Loucy (cell line): ENCODE measurements around the gene NSUN3.

Experiments
- H2AFZ ChIP-seq: fragments of 200-600 bp; sonication (generic); 2 replicates; pipeline ENCODE4 v1.6.0; 2016; ENCODE audit warnings: antibody characterized with exemption, mild to moderate bottlenecking, low read length, moderate library complexity
- H3F3A ChIP-seq: fragments of 200-600 bp; 2 replicates; pipeline ENCODE4 v1.6.0; 2016; ENCODE audit warnings: antibody characterized with exemption, low read depth, mild to moderate bottlenecking
- H3K27me3 ChIP-seq: fragments of 200-600 bp; sonication (generic); 2 replicates; pipeline ENCODE4 v1.6.1; 2014; ENCODE audit warnings: low read length, mild to moderate bottlenecking; ENCODE audit not compliant: insufficient read depth, poor library complexity, severe bottlenecking
- H3K36me3 ChIP-seq: fragments of 200-600 bp; sonication (generic); 2 replicates; pipeline ENCODE4 v1.6.1; 2016; ENCODE audit warnings: low read length; ENCODE audit not compliant: insufficient read depth
- H3K4me1 ChIP-seq: fragments of 200-600 bp; sonication (generic); 2 replicates; pipeline ENCODE4 v1.5.1; 2014; ENCODE audit warnings: low read length, mild to moderate bottlenecking; ENCODE audit not compliant: insufficient read depth, poor library complexity, severe bottlenecking
- H3K4me2 ChIP-seq: fragments of 200-600 bp; sonication (generic); 2 replicates; pipeline ENCODE4 v1.6.0; 2014; ENCODE audit warnings: antibody characterized with exemption, low read length, low read depth, mild to moderate bottlenecking; ENCODE audit not compliant: poor library complexity, severe bottlenecking
- H3K4me3 ChIP-seq: fragments of 200-600 bp; sonication (generic); 2 replicates; pipeline ENCODE4 v1.5.1; 2014; ENCODE audit warnings: low read length, mild to moderate bottlenecking, mixed read lengths; ENCODE audit not compliant: poor library complexity, severe bottlenecking
- H3K79me2 ChIP-seq: fragments of 200-600 bp; sonication (generic); 2 replicates; pipeline ENCODE4 v1.6.1; 2014; ENCODE audit warnings: low read length; ENCODE audit not compliant: insufficient read depth
- H3K9ac ChIP-seq: fragments of 200-600 bp; sonication (generic); 2 replicates; pipeline ENCODE4 v1.6.0; 2014; ENCODE audit warnings: mild to moderate bottlenecking, low read depth, low read length, moderate library complexity; ENCODE audit not compliant: poor library complexity, severe bottlenecking
- H3K9me2 ChIP-seq: fragments of 200-600 bp; sonication (generic); replicated peaks from 2 replicates; pipeline ENCODE4 v1.6.1; 2016; ENCODE audit warnings: low read depth, low read length, mixed read lengths
- H3K9me3 ChIP-seq: fragments of 200-600 bp; sonication (generic); 2 replicates; pipeline ENCODE4 v1.6.1; 2014; ENCODE audit warnings: mild to moderate bottlenecking, antibody characterized with exemption, low read length, low read depth; ENCODE audit not compliant: insufficient read depth
- H4K20me1 ChIP-seq: fragments of 200-600 bp; sonication (generic); 2 replicates; pipeline ENCODE4 v1.6.0; 2014; ENCODE audit warnings: antibody characterized with exemption, low read length, mild to moderate bottlenecking; ENCODE audit not compliant: insufficient read depth, poor library complexity, severe bottlenecking
- EZH2phosphoT487 ChIP-seq: fragments of 200-600 bp; IDR thresholded peaks from 2 replicates; pipeline ENCODE4 v1.6.1; 2018; ENCODE audit warnings: antibody characterized with exemption, mild to moderate bottlenecking, moderate library complexity, borderline replicate concordance
- TF ChIP-seq, protein P1 (sequence below): fragments of 200-600 bp; sonication (generic); conservative IDR thresholded peaks from 2 replicates; pipeline ENCODE4 v1.5.1; 2014; ENCODE audit warnings: mild to moderate bottlenecking, antibody characterized with exemption, low read length

NSUN3 gene

DNA sequence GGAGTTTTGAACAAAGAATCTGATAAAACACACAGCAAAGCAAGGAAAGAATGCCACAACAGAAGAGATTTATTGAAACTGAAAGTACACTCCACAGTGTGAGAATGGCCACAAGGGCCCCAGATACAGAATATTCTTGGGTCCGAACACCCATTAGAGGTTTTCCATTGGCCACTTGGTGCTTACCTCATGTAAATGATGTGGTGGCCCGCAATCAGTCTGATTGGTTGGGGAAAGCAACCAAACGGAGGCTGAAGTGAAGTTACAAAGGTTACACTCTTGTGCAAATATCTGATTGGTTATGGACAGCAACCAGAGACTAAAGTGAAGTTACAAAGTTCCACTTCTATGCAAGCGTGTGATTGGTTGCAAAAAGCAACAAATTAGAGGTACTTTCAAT, 20.4 kb downstream of the NSUN3 start:
- TF ChIP-seq EZH2phosphoT487 = no peak
- Histone ChIP-seq H3K27me3 (no peaks in the 10 kb centered on the region), H3K4me2 (no peak overlapping the region)

DNA sequence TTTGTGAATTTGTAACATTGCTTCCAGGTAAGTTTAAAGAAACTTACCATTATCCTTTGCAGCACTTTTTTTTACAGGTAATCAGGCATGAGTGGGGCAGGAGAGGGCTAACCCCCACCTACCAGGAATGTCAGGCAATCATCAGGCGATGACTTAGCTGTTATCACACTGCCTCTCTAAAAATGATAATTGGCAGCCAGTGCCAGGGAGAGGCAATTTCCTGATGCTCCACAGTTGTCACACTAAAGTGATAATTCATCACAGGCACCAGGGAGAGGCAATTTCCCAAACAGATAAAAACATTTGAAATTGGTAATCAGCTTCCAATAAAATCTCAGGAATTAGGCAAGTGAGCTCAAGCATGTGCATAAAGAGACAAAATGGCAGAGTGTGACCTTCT, 26.3 kb downstream of the NSUN3 start:
- H3K4me3 ChIP-seq = no peak overlapping the region
- H3F3A ChIP-seq = no peaks in the 10 kb centered on the region
- H3K9ac ChIP-seq = no peak overlapping the region
- H3K36me3 ChIP-seq = peaks cover 18% of the 10 kb centered on the region; the same call in 1 of the 2 replicates
- no peaks in the 10 kb centered on the region for H3K9me2 ChIP-seq
- no peaks in the 10 kb centered on the region for H3K9me3 ChIP-seq
- no peaks in the 10 kb centered on the region for H3K4me1 ChIP-seq
- H2AFZ ChIP-seq = no peak overlapping the region
- no peaks in the 10 kb centered on the region for H4K20me1 ChIP-seq
- TF ChIP-seq EZH2phosphoT487 = no peak
- TF ChIP-seq, protein P1, sequence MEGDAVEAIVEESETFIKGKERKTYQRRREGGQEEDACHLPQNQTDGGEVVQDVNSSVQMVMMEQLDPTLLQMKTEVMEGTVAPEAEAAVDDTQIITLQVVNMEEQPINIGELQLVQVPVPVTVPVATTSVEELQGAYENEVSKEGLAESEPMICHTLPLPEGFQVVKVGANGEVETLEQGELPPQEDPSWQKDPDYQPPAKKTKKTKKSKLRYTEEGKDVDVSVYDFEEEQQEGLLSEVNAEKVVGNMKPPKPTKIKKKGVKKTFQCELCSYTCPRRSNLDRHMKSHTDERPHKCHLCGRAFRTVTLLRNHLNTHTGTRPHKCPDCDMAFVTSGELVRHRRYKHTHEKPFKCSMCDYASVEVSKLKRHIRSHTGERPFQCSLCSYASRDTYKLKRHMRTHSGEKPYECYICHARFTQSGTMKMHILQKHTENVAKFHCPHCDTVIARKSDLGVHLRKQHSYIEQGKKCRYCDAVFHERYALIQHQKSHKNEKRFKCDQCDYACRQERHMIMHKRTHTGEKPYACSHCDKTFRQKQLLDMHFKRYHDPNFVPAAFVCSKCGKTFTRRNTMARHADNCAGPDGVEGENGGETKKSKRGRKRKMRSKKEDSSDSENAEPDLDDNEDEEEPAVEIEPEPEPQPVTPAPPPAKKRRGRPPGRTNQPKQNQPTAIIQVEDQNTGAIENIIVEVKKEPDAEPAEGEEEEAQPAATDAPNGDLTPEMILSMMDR = no peak
- H3K79me2 ChIP-seq = no peaks in the 10 kb centered on the region
- H3K4me2 ChIP-seq = no peak overlapping the region
- H3K27me3 ChIP-seq = no peaks in the 10 kb centered on the region

More for the DNA sequence above, 20.4 kb downstream of the NSUN3 start:
- Histone ChIP-seq H3K4me3 (no peak overlapping the region), H3K9ac (no peak overlapping the region), H3K36me3 (peaks cover 8% of the 10 kb centered on the region; the same call in 1 of the 2 replicates), H3K9me2 (no peaks in the 10 kb centered on the region), H3K9me3 (no peaks in the 10 kb centered on the region), H3K79me2 (no peaks in the 10 kb centered on the region), H4K20me1 (no peaks in the 10 kb centered on the region), H2AFZ (no peak overlapping the region), H3F3A (no peaks in the 10 kb centered on the region), H3K4me1 (no peaks in the 10 kb centered on the region)

DNA sequence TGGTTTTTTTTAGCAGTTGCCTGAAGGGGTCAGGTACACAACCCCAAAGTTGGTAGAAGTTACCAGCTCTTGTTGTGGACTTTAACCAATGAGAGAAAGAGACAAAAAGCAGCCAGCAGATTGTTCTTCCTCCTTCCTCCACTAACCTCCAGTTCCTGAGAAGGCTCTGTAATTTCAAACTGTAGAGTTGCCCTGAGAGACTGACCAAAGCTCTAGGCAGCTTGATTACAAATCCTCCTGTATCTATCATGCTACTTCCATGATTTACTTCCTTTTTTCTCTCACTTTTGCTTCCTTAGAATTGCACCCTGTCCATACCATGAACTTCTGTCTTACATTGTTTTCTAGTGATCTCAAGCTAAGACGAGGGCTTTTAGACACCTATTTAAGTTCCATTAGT, 29.2 kb downstream of the NSUN3 start:
- Histone ChIP-seq H3K9ac (no peak overlapping the region), H3K4me2 (no peak overlapping the region), H3K4me3 (no peak overlapping the region), H4K20me1 (no peaks in the 10 kb centered on the region), H3K79me2 (no peaks in the 10 kb centered on the region), H3K4me1 (no peaks in the 10 kb centered on the region), H3K27me3 (no peaks in the 10 kb centered on the region), H3K9me2 (no peaks in the 10 kb centered on the region), H3F3A (no peaks in the 10 kb centered on the region), H2AFZ (no peak overlapping the region), H3K9me3 (no peaks in the 10 kb centered on the region), H3K36me3 (peaks cover 26% of the 10 kb centered on the region; the same call in 1 of the 2 replicates)
- TF ChIP-seq, protein P1 = no peak
- TF ChIP-seq EZH2phosphoT487 = no peak

DNA sequence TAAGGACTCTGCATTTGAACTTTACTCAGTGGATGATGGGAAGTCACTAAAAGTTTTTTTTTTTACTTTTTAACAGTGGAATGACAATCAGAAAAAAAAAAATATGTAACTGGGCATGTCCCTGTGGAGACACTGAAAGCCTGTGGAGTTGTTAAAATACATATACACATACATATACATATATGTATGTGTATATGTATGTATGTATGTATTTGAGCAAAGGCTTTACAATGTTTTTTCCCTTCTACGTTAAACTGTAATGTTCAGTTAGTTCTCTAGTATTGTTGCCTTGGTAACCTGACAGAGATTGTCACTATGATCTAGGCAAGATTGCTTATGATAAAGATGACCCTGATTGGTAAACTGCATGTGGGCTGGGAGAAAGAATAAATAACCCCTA, 30.3 kb downstream of the NSUN3 start:
- Histone ChIP-seq H3K79me2 (no peaks in the 10 kb centered on the region), H2AFZ (no peak overlapping the region), H3K9ac (no peak overlapping the region), H3F3A (no peaks in the 10 kb centered on the region), H3K4me1 (peaks cover under 1% of the 10 kb centered on the region), H3K27me3 (no peaks in the 10 kb centered on the region), H3K4me3 (no peak overlapping the region), H3K36me3 (peaks cover 33% of the 10 kb centered on the region; the same call in 1 of the 2 replicates), H4K20me1 (no peaks in the 10 kb centered on the region), H3K9me2 (no peaks in the 10 kb centered on the region), H3K4me2 (no peak overlapping the region), H3K9me3 (no peaks in the 10 kb centered on the region)
- TF ChIP-seq EZH2phosphoT487 = no peak
- TF ChIP-seq, protein P1 = no peak
